Upper lobe of right lung (tissue), 1 donor: ENCODE results near the gene ERAL1. TPM values are rescaled to one million over a fixed set of nuclear protein-coding genes. Genes with fewer than 3 reads are reported as not detected.

ENCODE experiments used
- ATAC-seq: fragments of 200-7000 bp; cut with Tn5 transposase; one replicate; pipeline ENCODE4 v1.9.1; 2020; ENCODE audit warnings: mild to moderate bottlenecking, moderate library complexity
- DNase-seq: peaks from one replicate; pipeline ENCODE4 v3.0.0-alpha.2; 2020
- H3K27ac ChIP-seq: fragments of 200-600 bp; one replicate; pipeline ENCODE4 v1.8.0; 2022
- H3K27me3 ChIP-seq: fragments of 200-600 bp; one replicate; pipeline ENCODE4 v1.8.0; 2022; ENCODE audit warnings: mild to moderate bottlenecking
- H3K36me3 ChIP-seq: fragments of 200-600 bp; one replicate; pipeline ENCODE4 v1.8.0; 2022
- H3K4me1 ChIP-seq: fragments of 200-600 bp; one replicate; pipeline ENCODE4 v1.8.0; 2022
- H3K4me3 ChIP-seq: fragments of 200-600 bp; one replicate; pipeline ENCODE4 v1.8.0; 2022; ENCODE audit warnings: mild to moderate bottlenecking
- H3K9me3 ChIP-seq: fragments of 200-600 bp; one replicate; pipeline ENCODE4 v1.8.0; 2022
- intact Hi-C: fragments of 100-400 bp; cut with DNase I; formaldehyde crosslinking; loops from one replicate; pipeline ENCODE4 v1.11.0; 2022
- total RNA-seq: library from RNA; stranded (reverse); fragmentation: NEBNext Ultra II Directional; extraction: Animal tissue kit (Norgen Biotek cat#: 25700); gene quantifications from one replicate; pipeline ENCODE4 v1.2.1, GENCODE V29; 2021
- TF ChIP-seq, protein P1 (sequence below): fragments of 200-600 bp; IDR thresholded peaks from one replicate; pipeline ENCODE4 v1.8.0; 2022; ENCODE audit warnings: antibody characterized with exemption
- donor health status: DM: no; HTN: yes; CAD: no; lungs with severe emphysema.

Gene ERAL1
- total RNA-seq, 1 donor from 2014 or later, result 24.4 TPM

DNA sequence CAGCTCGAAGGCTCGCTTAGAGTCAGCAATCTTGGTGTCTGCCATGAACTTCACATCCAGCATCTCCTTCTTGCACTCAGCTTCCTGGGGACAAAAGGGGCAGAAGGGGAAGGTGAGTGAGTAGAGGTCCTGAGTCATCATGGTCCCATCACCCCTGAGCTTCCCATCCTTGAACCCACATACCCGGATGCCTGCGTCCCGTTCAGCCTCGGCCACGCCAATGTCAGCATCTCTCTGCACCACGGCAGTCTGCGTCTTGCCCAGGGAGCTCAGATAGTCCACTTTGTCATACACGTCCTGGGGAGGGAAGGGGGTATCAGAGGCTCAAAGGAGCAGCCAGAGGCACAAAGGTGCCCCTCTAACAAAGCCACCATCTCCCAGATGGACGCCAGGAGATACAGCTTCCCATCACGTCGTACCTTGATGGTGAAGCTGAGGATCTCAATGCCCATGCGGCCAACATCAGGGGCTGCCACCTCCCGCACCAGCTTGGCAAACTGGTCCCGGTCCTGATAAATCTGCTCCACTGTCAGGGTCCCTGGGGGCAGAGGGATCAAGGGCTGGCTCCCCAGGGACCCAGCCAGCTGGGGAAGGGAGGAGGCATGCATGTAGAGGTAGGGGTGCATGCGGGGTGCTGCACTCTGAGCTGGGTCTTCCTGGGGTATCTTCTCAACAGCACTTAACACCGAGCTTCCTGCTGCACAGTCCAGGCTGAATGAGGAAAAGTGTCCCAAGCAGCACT is 27.5 kb downstream of the ERAL1 start:
- Histone ChIP-seq H3K4me3 (no peak overlapping the region), H3K36me3 (peaks cover 91% of the 10 kb centered on the region), H3K4me1 (no peaks in the 10 kb centered on the region), H3K27me3 (no peaks in the 10 kb centered on the region), H3K9me3 (no peaks in the 10 kb centered on the region), H3K27ac (no peak overlapping the region)
- TF ChIP-seq, protein P1, sequence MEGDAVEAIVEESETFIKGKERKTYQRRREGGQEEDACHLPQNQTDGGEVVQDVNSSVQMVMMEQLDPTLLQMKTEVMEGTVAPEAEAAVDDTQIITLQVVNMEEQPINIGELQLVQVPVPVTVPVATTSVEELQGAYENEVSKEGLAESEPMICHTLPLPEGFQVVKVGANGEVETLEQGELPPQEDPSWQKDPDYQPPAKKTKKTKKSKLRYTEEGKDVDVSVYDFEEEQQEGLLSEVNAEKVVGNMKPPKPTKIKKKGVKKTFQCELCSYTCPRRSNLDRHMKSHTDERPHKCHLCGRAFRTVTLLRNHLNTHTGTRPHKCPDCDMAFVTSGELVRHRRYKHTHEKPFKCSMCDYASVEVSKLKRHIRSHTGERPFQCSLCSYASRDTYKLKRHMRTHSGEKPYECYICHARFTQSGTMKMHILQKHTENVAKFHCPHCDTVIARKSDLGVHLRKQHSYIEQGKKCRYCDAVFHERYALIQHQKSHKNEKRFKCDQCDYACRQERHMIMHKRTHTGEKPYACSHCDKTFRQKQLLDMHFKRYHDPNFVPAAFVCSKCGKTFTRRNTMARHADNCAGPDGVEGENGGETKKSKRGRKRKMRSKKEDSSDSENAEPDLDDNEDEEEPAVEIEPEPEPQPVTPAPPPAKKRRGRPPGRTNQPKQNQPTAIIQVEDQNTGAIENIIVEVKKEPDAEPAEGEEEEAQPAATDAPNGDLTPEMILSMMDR, result no peak
- intact Hi-C loops, result no loop called here
- ATAC-seq (no peak), DNase-seq (no peak)

GRCh38 chr17:28883967-28884702 is 29.3 kb downstream of the ERAL1 start:
- peaks cover 81% of the 10 kb centered on the region for H3K36me3 ChIP-seq

GRCh38 chr17:28885363-28885762 is 30.5 kb downstream of the ERAL1 start:
- H3K9me3 ChIP-seq, result no peaks in the 10 kb centered on the region
- H3K4me1 ChIP-seq, result peaks cover 4% of the 10 kb centered on the region
- peaks cover 69% of the 10 kb centered on the region for H3K36me3 ChIP-seq
- TF ChIP-seq, protein P1, result no peak
- H3K27me3 ChIP-seq, result no peaks in the 10 kb centered on the region
- ATAC-seq (no peak), DNase-seq (no peak)
- H3K4me3 ChIP-seq, result no peak overlapping the region
- intact Hi-C loops, result no loop called here
- no peak overlapping the region for H3K27ac ChIP-seq

More at GRCh38 chr17:28883967-28884702, 29.3 kb downstream of the ERAL1 start:
- DNase-seq, result no peak
- no peak overlapping the region for H3K4me3 ChIP-seq
- no peaks in the 10 kb centered on the region for H3K9me3 ChIP-seq
- H3K4me1 ChIP-seq, result no peaks in the 10 kb centered on the region
- intact Hi-C loops, result no loop called here
- ATAC-seq, result no peak
- no peak overlapping the region for H3K27ac ChIP-seq
- TF ChIP-seq, protein P1, result no peak
- H3K27me3 ChIP-seq, result no peaks in the 10 kb centered on the region

- TF ChIP-seq, protein P1, result no peak
- ATAC-seq (no peak), DNase-seq (no peak)
- Histone ChIP-seq H3K4me3 (no peak overlapping the region), H3K9me3 (no peaks in the 10 kb centered on the region), H3K36me3 (peaks cover 63% of the 10 kb centered on the region), H3K27ac (no peak overlapping the region), H3K4me1 (peaks cover 4% of the 10 kb centered on the region), H3K27me3 (no peaks in the 10 kb centered on the region)
- intact Hi-C loops, result no loop called here
These were observed 31.1 kb downstream of the ERAL1 start for GRCh38 chr17:28885951-28886350.

GRCh38 chr17:28887871-28888471 is 33.2 kb downstream of the ERAL1 start:
- Histone ChIP-seq H3K36me3 (peaks cover 42% of the 10 kb centered on the region), H3K4me3 (no peak overlapping the region), H3K27me3 (no peaks in the 10 kb centered on the region), H3K9me3 (no peaks in the 10 kb centered on the region), H3K4me1 (peaks cover 17% of the 10 kb centered on the region), H3K27ac (no peak overlapping the region)
- intact Hi-C loops, result no loop called here
- ATAC-seq (no peak), DNase-seq (no peak)
- TF ChIP-seq, protein P1, result no peak
